SHP77 (cell line): Measurements from ENCODE around the gene ALDH1B1.
"Not testable (repeated sequence)": the region's sequence is repeated elsewhere in the genome, so short reads cannot be mapped to it uniquely, and the experiment has no call there.

ENCODE experiments used
- DNase-seq, 2 experiments: peaks; one replicate each; lab custom pipeline; 2025; lab: John Stamatoyannopoulos, UW

ALDH1B1 gene

DNA sequence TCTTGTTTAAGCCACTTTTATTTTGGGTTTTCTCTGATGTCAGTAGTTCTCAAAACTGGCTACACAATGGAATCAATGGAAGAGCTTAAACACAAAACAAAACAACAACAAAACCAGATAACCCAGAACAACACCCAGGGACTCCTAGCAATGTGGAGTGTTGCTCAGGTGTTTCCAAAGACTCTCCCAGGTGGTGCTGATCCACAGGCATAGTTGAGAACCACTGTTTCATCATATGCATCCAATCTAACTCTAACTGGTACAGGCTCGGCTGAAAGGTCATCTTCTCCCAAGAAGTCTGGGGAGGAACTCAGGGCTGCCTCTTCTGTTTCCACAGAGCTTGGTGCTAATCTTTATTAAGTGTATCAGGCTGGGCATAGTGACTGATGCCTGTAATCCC, 5.4 kb upstream of the ALDH1B1 start:
- no peak for DNase-seq

- no peak for DNase-seq
These were observed 4.8 kb upstream of the ALDH1B1 start for GRCh38 chr9:38387751-38388150.

DNA sequence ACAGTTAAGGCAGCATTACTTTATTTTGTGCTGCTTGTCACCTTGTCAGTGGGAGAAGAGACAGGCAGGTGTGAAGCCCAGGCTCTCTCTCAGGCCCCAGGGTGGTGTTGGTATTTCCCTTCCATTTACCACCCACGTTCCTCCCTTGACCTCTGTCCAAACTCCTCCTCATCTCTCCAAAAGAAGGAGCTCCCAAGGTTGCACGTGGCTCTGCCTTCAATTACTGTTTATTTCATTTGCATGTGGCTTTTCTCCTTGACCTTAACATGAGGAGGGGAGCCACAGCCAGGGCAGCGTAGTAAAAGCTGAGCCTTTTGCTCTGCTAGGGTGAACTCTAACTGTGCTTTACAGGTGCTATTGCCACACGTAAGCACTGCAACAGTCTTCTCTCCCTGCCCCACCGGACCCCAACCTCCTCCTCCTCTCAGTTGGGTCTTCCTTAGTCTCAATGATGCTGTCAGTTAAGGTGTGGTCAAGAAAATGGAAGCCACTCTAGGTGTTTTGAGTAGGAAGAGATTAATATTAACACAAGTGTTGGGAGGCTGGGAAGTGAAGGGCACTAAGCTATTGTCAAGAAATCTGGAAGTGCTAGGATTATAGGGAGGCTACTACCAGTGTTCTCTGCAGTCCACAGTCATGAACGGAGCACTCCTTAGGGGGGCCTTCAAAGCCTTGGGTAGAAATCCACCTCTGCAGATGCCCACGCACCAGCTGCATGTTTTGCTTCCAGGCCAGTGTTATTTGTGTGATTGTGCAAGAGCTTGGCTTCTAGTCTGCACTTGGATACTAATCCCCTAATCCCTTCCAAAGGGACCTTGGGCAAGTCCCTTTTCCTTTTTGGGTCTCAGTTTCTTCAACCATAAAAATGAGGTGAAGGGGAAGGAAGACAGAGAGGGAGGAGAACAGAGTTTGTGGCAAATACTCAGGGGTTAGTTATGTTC, 3.9 kb upstream of the ALDH1B1 start:
- DNase-seq = no peak

DNA sequence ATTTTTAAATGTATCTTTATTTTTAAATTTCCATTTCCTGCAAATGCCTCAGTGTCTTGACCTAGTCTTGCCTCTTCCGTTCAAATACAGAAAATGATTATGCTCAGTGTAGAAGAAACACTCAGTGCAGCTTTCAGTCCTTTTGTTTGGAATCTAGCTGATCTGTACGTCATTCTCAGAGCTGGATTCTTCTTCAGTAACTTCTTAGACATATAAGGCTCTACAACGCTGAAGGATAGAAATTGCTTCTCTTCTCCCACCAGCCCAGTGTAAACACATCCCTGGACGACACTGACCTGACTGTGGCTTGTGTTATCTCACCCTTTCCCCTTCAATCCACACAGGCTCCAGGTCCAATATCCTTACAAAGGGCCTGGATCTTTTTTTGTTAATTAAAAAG, 3.2 kb upstream of the ALDH1B1 start:
- no peak for DNase-seq

DNA sequence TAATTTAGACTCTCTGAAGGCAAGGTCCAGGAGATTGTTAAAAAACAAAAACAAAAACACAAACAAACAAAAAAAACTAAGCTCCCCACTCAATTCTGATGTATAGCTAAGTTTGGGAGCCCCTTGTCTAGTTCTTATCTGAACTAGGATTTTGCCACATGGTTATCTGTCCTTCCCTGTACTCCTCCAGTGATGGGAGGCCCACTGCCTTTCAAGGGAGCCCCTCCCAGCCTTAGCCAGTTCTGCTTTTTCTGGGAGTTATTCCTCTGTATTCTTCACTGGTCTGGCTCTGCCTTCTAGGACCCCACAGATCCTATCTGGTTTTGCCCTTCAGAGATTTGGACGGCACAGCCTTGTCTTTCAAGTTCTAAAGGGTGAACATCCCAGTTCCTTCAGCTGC, 2.1 kb upstream of the ALDH1B1 start:
- DNase-seq = no peak

GRCh38 chr9:38390851-38391250, 1.7 kb upstream of the ALDH1B1 start:
- no peak for DNase-seq

DNA sequence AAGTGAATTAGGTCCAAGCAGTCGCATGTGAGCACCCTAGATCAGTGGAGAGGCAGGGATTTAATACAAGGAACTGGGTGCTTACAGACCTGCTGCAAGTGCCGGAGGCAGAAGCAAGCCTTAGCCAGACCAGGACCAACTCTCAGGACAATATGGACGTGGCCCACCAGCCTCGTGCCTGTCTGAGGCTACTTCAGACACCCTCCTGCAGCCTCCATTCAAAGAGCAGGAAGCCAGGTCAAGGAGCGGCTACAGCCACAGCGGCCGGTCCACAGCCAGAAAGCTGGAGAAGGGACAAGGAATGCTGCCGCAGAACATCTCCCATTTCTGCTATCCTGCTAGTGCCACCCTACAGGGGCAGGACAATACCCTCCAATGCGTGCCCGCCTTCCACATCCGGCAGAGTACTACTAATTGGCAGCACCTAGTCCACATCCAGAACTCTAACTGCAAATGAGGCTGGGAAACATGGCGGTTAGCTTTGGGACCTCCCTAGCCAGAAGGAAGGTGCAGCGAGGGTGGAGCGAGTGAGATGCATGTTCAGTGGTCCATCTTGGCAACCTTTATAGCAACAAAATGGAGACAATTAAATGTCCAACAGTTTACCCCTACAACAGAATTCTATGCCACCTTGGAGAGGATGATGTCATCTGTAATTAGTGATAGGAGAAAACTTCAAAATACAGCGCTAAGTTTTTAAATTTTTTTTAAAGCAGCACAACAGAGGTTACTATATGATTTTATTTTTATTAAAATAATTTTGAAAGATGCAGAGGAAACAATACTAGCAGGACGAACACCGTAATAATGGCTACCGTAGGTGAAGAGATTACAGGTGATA, 1.0 kb upstream of the ALDH1B1 start:
- DNase-seq = no peak

DNA sequence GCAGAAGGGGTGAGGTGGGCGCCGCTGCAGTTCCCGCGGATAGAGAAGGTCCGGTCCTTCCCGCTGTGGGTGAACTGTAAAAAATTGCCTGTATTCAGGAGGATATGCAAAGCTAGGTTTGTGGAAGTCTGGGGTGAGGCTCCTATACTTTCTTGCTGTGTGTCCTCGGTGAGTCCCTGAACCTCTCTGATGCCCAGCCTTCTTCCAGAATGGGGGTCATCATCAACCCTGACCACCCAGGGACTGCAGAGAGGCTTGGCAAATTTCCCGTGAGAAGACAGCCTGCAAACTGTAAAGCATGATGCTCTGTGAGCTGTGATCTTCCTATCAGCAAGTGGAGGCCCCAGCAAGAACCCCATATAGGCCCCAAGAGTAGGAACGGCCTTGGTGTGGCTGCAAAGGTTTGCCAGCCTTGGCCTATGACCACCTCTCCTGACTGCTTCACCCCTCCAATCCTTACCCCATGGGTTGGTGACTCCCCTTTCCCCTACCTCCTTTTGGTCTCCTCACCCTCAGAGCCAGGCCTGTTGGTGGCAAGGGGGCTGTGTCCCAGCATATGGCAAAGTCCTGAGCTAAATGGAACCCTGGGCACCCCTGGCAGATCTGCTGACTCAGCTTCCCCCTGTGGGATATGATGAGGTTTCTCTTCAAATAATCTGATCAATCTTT, 760 bp downstream of the ALDH1B1 start:
- no peak for DNase-seq

GRCh38 chr9:38394416-38394815, 1.9 kb downstream of the ALDH1B1 start:
- no peak for DNase-seq

DNA sequence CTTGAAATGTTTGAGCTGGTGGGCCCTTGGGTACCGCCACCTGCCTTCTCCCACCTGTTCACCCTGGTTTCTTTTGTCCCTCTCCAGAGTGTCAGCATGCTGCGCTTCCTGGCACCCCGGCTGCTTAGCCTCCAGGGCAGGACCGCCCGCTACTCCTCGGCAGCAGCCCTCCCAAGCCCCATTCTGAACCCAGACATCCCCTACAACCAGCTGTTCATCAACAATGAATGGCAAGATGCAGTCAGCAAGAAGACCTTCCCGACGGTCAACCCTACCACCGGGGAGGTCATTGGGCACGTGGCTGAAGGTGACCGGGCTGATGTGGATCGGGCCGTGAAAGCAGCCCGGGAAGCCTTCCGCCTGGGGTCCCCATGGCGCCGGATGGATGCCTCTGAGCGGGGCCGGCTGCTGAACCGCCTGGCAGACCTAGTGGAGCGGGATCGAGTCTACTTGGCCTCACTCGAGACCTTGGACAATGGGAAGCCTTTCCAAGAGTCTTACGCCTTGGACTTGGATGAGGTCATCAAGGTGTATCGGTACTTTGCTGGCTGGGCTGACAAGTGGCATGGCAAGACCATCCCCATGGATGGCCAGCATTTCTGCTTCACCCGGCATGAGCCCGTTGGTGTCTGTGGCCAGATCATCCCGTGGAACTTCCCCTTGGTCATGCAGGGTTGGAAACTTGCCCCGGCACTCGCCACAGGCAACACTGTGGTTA, 3.3 kb downstream of the ALDH1B1 start:
- DNase-seq = no peak

GRCh38 chr9:38396371-38396671, 3.8 kb downstream of the ALDH1B1 start:
- DNase-seq = no peak

- DNase-seq = not testable (repeated sequence)
These were observed 6.7 kb downstream of the ALDH1B1 start for GRCh38 chr9:38399191-38399590.

DNA sequence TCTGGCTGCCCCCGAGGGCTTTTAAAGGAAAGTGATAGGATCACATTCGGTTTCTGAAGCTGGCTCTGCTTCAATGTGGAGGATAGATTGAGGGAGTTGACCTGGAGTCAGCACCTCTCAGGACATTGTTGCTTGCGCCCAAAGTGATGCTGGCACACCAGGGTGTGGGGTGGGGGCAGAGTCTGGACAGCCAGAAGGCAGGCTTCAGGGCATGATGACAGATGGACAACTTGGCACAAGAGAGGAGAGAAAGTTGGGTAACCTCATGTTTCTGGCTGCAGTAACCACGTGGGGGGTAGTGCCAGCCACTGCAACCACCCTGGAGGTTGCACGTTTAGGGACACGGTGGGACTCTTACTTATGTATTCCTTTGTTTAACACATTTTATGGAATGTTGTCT, 9.5 kb downstream of the ALDH1B1 start:
- no peak for DNase-seq

DNA sequence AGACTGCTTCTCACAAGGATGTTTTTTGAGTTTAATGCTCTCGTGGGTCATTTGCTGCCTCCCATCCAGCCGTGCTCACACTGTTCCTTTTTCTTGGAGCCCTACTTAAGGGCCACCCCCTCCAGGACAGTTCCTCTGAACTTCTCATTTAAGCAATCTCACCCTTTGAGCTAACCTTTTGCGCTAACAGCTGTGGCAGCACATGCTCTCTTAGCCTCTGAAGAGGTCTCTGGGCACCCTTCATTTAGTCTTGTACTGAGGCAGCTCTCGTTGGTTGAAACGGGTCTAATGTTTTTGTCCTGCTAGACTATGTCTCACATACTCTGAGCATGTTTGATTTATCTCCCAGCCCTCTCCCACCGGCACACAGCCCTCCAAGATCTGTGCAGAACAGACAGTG, 11.8 kb downstream of the ALDH1B1 start:
- no peak for DNase-seq

DNA sequence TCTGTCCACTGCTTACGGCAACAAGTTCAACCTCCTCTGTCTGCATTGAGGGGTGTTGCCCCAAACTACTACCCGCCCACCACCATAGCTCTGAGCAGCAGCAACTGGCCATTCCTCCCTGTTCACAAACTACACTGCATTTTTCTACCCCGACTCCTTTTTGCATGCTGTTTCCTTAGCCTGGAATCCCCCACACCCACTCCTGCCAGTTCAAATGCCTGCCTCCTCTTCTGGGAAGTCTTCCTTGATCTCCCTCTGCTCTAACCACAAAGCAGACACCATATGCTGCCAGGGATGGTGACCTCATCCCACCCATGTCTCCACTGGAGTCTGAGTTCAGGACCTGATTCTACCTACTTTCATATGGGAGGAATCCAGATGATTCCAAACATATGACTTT, 13.3 kb downstream of the ALDH1B1 start:
- DNase-seq = no peak

DNA sequence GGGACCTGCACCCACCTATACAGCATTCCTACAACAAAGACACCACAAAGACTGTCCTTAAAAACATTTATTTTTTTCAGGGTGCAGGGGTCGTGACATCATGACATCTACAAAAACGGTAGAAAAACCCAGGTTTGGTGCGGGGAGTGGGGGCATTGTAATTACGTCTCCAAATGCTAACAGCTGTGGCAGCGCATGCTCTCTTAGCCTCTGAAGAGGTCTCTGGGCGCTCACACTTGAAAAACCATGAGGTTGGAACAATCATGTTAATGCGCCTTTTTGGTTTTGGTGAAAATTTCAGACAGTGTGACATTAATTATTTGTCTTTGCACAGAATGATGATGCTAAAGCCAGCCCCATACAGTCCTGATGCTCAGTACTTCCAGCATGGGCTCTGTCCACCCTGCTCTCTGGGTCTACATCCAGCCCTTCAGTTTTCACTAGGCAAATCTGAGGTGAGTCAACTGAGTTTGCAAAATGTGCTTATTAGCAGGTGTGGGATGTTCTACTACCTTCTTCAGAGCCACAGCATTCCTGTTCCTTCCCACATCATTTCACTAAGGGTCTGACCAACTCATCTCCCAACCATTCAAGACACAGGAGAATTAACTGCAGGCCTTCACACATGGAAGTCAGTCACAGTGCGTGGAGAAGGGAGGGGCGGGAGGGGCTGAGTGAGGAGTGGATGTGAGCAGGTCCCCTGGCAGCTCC, 14.1 kb downstream of the ALDH1B1 start:
- DNase-seq = no peak

GRCh38 chr9:38408719-38409118, 16.2 kb downstream of the ALDH1B1 start:
- DNase-seq = no peak

DNA sequence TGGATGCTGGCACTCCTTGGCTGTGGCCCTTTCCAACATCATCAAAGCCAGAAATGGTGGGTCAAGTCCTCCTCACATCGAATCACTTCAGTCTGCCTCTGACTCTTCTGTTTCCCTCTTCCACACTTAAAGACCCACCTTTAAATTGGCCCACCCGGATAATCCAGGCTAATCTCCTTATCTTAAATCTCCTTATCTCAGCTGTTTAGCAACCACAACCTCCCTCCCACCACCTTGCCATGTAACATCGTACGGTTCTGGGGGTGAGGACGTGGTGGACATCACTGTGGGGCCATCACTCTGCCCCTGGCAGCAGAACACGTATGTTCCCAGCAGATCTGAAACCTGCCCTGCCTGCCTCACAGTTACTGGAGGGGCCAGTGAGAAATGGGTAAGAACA, 20.2 kb downstream of the ALDH1B1 start:
- DNase-seq = no peak

- no peak for DNase-seq
These were observed 20.8 kb downstream of the ALDH1B1 start for GRCh38 chr9:38413283-38413682.

DNA sequence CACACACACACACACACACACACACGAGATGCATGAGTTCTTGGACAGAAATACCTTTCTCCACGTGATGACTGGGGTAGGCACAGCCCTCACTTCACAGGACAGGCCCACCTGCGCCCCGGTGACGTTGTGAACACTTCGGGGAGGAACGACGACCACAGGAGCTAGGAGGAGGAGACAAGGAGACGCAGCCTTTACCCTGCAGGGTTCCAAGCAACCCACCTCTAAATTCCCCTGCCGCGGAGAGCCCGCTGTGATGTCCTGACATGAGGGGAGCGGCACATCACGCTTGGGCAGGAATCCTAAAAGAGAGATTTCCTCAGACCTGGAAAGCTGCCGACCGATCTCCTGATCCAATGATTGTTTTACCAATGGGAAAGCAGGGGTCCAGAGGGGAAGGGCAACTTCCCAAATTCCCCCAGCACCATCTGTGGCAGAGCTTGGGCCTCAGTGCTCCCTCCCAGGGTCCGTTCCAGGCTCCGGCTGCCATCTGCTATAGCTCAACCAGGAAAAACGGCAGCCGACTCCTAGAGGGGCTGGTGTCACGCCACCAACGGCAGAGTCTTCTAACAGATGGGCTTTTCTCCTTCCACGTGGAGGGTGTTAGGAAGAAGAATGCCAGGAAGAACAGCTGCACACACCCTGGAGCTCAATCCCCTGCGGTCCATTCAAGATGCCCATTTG, 21.7 kb downstream of the ALDH1B1 start:
- DNase-seq = no peak

DNA sequence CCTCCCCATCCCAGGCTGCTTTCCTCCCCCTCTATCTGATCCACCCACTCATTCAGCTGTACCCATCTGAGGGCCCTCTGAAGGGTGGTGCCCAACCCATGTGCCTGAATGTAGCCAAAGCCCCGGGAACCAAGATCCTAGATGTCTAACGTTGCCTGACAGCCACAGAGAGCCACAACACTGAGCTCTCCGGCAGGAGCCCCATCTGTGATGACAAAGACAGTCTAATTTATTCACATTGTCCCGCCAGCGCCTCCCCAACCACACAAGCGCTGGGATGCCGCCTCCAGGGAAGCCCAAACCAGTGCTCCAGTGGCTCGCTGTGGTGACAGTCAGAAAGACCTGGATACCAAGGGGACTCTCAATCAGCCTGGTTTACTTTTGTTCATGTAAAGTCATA, 23.4 kb downstream of the ALDH1B1 start:
- DNase-seq = no peak
